Activated T-cell treated with anti-CD3 and anti-CD28 coated beads for 24 hours (primary cell): ENCODE data around the gene TBC1D14.

ENCODE experiments used
- DNase-seq: peaks from one replicate; pipeline ENCODE4 v3.0.0-alpha.2; 2020; ENCODE audit warnings: low read depth

The TBC1D14 gene

DNA sequence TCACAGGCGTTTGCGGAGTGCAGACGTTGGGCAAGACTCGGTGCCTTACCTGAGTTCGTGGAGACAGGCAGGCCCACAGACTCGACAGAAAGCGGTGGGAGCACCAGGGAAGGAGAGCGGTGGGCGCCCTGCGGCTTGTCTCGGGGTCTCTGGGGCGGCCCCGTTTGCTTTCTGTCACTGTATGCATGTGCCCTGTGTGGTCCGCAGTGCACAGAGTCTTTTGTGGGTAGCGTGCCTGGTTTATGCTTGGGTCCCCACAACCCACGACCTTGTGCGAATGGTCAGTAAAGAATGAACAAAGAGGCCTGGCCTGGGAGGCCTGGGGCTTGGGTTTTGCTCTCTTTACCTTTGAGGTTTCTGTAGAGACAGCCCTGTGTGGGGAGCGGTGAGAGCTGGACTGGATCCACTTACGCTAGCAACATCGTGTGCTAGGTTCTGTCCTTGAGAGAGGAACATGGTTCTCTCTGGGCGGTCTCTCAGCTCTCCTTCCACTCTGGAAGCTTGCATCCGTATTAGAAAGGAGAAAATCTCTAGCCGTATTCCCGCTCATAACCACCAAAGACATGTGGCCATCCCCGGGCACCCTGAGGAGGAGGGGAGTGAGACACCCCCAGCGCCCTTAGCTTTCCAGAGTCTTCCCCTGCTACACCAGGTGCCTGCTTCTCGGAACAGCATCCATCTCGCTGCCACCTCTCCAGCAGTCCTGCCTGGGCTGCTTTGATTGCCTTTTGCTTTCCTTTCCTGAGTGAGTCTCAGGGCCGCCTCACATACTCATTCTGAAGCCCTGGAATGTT lies 134.7 kb downstream of the TBC1D14 start:
- DNase-seq, result no peak

DNA sequence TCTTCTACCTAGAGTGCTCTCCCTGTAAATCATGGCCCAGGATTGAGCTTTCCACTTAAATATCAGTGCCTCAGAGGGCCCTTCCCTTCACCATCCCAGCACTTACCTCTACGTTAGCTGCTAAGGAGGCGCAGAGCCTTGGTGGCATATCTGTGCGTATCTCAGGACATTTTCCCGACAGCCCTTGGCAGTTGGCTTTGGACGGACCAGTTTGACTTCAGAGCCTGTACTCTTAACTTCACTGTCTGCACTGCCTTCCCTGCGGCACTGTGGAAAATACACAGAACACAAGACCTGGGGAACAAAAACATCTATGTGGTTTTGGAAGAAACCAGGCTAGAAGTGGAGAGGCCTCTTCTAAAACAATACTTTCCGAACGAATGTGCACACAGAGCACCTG lies 135.9 kb downstream of the TBC1D14 start:
- DNase-seq, result no peak

DNA sequence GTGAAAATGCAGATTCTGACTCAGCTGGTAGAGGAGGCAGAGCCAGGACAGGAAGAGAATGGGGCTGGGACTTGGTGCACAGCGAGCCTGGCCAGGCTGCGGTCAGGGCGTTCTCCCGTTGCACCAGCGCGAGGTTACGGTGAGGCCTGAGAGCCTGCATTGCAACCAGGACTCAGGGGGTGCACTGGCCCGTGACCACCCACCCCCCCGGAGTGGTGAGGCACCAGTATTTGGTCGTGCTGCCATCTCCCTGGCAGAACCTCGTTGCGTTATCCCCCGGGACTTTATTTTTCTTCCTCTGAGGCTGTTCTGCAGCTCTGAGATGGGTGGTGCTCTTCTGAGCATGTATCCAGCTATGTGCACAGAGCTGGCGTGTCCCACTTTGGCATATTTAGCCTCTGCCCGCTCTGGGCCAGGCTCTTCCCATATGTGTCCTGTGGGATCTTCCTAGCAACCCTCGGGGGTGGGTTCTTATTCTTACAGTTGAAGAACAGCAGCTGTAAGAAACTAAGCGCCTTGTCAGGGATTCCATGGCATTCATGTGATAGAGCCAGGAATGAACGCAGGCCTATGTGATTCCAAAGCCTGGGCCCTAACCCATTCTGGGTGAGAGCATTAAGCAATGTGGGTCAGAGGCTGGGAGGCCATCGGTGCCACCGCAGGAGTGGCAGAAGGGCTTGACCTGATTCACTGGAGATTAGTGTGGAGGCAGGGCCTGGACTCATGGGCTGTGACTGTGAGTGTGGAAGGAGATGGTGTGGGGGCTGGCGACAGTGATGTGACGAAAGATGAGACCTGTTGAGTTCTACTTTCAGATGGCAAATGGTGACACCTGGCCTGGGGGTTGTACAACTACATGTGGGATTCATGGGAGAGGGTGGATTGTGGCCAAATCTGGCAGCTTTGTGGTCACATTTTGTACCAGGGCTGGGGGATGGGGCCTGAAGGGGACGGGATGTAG lies 136.6 kb downstream of the TBC1D14 start:
- no peak for DNase-seq

DNA sequence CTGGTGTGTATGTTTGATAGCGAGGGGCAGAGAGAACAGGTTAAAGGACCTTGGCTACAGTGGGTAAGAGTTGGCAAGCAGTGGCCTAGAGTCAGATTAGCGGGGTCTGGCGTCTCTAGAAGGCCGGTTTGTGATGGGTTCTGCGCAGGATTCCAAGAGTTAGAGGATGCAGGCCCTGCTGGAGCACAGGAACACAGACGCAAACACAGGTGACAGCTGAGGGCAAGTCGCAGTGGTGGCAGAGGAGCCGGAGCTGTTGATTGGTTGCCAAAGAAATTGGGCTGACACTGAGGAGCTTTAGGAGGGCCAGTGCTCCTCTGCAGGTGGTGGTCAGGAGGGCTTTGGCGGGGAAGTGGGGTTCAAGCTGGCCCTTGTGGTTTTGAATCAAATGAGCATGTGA lies 137.3 kb downstream of the TBC1D14 start:
- no peak for DNase-seq

DNA sequence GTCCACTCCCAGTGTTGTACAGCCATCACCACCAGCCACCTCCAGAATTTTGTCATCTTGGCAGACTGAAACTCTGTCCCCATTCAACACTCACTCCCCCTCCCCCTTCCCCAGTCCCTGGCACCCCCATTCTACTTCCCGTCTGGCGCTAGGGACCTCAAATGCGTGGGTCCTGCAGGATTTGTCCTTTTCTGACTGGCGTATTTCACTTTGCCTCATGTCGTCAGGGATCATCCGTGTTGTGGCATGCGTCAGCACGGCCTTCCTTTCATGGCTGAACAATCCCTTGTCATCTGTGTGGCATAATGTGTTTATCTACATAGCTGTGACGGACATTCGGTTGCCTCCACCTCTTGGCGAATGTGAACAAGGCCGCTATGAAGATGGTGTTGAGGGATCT lies 139.0 kb downstream of the TBC1D14 start:
- no peak for DNase-seq

DNA sequence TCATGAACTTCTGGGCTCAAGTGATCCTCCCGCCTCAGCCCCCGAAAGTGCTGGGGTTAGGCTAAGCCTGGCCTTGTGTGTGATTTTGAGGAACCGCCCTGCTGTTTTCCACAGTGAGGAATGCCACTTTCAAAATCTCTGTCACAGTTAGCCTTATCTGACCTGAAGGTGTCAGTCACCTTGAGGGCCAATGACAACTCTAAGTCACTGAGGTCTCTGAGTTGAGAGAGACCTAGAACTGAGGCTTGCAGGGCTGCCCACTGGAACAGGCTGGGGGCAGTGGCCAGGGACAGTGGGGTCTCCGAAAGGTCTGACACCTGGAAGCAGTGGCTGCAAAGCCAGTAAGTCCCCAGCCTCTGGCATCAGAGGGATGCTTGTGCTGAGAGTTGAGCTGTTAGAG lies 139.7 kb downstream of the TBC1D14 start:
- no peak for DNase-seq

DNA sequence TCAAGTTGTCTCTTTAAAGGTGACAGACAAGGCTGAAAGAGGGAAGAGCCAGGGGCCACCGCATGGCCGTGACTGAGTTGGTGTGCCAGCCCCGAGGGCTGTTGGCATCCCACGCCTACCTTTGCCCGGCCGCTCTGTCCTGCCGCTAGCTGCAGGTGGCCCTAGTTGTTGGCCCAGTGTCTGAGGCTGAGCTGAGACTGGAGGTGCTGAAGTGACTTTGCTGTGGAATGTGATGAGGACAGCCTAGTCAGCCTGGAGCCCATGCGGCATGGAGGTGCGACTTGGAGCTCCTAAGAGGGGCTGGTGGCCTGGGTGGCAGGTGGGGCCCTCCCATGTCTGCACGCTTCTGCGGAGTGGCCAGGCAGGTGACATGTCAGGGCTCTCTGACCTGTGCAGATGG lies 140.1 kb downstream of the TBC1D14 start:
- no peak for DNase-seq

DNA sequence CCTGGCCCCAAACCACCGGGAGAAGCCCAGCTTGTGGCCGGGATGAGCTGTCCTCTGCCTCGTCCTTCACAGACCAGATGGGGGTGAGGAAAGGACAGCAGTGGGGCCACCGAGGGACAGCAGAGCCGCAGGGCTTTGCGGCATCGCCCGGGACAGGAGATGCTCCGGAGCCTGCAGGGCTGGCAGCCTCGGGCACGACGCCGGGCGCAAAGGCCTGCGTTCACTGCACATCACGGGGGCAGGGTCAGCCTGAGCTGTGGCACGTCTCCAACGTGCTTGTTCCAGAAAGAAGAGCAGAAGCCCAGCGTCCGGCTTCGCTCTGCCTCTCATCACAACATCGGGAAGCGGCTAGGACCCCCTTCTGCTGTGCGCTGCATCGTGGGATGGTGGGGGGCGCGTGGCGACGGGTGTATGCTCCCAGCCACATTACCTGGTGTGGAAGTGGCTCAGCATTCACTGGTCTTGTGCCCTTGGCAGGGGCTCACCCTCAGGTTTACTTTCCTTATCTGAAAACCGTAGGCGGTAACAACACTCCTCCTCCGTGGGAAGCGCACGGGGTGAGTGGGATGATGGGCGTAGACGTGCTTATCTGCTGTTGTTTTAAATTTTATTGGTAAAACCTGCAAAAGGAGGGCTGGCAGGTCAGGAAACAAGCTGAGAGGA lies 141.0 kb downstream of the TBC1D14 start:
- DNase-seq, result no peak

DNA sequence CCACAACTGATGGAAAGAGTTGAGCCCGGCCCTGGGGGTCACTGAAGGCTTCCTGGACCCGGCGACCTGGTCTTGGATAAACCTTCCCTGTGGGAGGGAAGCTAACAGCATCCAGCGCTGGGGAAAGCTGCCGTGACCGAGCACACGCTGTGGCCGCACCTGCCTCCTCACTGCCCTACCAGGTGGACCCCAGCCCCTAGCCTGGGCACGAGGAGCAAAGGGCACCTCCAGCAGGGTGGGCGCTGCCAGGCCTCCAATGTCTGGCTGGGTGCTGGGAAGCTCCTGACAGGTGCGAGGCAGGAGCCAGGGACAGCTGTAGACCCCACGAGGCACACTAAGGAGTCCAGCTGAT lies 141.5 kb downstream of the TBC1D14 start:
- DNase-seq, result no peak

DNA sequence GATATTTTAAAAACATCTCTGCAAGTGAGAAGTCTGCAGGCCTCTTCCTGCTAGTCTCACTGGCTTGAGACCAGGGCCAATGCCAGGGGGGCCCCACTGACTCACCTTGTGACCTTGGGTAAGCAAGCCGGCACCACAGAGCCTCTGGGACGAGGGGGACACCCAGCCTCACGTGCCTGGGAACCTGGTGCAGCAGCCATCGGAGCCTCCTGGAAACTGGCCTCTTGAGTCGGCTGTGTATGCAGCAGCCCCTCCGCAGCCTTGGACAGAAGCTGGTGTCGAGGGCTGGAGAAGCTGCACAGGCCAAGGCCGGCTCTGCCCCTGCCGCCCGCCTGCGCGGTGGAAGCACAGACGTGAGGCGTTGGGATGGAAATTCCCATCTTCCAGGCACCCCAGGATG lies 142.3 kb downstream of the TBC1D14 start:
- no peak for DNase-seq

DNA sequence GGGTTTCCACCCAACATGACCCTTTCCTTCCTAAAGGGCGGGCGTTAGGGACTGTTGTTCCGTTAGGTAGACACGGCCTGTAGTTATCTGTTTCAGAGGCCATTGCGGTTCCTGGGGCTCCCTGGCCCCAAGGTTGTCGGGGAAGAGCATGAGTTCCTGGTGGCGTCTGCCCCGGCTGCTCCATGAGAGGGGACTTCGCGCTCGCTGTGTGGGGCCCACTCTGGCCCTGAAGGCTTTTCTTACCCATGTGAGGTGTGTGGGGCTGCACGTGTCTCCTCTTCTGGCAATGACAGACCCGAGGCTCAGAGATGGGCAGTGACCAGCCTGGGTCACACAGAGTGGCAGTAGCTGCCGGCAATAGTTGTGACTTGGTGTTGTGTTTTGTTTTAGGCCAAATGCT lies 142.7 kb downstream of the TBC1D14 start:
- DNase-seq, result no peak

DNA sequence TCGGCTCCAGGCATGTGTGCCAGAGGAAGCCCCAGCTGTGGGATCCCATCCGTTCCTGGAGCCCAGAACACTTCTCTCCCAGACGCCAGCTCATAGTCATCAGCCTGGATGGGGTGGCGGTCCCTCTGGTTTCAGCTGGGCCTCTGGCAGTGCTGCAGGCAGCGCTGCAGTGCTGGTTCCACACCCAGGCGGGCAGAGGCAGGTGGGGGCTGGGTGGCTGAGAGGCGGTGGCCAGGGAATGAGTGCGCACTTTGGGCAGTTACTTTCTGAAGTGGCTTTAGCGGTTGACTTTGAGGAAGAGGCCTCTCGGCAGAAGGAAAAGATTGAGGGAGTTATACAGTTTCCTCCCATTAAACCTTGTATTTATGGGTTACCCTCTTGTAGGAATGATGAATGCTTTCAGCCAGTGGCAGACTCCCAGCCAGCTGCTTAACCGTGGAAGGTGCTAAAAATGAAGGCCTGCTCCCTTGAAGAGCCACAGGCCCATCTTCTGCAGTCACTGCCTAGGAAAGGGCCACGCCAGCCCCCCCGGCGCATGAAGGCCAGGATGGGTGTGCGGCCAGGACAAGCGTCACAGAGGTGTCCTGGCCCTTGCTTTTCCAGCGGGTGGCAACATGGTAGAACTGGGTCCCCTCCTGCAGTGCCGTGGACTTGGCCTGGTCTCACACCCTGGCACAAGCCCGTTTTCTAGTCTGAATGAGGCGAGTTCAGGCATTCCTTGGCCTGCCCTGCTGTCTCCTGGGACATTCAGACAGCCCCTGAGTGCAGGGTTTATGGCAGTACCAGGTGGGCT lies 143.5 kb downstream of the TBC1D14 start:
- no peak for DNase-seq

DNA sequence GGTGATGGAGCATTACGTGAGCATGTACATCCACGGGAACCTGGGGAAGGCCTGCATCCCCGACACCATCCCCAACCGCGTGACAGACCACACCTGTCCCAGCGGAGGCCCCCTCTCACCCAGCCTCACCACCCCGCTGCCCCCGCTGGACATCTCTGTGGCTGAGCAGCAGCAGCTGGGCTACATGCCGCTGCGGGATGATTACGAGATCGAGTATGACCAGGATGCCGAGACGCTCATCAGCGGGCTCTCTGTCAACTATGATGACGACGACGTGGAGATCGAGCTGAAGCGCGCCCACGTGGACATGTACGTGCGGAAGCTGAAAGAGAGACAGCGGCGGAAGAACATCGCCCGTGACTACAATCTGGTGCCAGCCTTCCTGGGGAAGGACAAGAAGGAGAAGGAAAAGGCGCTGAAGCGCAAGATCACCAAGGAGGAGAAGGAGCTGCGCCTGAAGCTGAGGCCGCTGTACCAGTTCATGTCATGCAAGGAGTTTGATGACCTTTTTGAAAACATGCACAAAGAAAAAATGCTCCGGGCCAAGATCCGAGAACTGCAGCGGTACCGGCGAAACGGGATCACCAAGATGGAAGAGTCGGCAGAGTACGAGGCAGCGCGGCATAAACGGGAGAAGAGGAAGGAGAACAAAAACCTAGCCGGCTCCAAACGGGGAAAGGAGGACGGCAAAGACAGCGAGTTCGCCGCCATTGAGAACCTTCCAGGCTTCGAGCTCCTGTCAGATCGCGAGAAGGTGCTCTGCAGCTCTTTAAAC lies 144.7 kb downstream of the TBC1D14 start:
- DNase-seq, result no peak

DNA sequence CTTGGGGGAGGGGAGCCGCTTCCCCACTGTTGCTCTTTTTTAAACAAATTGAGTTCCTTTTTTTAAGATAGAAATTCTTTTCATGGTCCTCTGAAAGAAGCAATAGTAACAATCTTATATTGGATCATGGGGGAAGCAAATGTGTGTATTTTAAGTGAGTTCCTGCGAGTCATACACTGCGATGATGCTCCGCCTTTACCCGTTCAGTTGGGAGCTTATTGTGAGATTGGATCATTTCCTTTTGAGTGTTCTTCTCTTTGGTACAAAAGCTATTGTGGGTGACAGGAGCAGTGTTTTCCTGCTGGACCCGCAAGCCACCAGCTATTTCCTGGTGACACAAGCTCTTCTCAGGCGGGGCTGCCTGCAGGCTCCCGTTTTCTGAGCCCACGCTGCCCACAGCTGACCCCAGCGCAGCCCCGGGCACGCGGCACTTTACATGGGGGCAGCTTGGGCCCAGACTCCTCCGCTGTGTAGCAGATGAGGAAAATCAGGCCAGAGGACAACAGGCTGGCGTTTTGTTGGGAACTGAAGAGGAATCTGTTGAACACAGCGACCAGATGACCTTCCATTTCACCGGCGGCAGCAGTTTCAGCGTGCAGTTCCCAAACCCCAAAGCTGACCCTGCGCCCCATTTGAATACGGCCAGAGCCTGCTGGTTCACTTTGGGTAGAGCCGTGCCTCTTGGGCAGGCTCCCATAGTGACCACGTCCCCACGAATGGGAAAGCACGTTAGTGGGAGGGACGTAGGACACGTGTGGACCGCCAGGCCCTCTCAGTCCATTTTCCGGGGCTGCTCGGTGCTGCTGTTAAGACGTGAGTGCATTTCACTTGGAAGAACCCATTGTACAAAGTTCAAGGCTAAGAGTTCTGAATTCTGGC lies 145.7 kb downstream of the TBC1D14 start:
- no peak for DNase-seq

DNA sequence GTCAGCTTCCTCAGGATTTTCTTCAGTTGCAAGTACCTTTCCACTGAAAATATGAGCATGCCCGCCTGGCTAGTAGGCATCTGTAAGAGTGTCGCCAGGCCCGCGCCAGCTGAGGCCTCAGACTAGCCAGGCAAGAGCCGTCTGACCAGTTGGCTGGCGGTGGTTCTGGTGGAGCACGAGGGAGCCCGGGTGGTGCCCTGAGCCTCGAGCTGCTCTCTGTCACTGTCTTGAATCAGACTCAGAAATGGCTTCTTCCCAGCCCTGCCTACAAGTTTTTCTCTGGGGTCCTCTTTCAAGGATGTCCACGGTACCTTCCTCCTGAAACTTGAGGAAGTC lies 146.3 kb downstream of the TBC1D14 start:
- DNase-seq, result no peak

DNA sequence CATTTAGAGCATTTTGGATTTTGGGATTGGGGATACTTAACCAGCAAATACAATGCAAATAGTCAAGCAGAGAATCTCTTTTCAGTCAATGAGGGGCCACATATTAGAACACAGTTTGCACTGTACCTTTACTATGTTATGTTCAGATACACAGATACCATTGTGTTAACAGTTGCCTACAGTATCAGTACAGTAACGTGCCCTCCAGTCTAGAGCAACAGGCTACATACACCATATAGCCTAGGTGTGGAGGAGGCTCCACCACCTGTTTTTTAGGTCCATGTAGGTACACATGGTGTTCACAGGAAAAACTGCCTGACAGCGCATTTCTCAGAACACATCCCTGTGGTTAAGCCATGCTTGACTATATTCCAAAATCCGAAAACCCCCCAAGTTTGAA lies 149.2 kb downstream of the TBC1D14 start:
- no peak for DNase-seq

DNA sequence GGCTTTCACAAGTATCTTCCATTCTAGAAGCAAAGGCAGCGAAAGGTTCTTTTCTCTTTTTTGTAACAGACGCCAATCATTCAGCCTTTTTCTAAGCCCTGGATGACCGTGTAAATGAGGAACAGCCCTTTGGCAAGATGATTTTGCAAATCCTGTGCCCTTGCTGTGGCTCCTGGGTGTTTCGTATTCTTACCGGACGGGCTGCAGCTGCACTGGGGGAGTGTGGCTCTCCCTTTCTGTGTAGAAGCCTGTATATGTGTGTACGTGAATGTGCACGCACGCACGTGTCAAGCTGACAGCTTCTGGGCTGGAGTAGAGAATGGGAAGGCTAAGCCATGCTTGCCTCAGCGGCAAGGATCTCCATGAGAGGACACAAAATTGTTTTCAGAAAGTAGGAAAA lies 150.0 kb downstream of the TBC1D14 start:
- DNase-seq, result no peak

DNA sequence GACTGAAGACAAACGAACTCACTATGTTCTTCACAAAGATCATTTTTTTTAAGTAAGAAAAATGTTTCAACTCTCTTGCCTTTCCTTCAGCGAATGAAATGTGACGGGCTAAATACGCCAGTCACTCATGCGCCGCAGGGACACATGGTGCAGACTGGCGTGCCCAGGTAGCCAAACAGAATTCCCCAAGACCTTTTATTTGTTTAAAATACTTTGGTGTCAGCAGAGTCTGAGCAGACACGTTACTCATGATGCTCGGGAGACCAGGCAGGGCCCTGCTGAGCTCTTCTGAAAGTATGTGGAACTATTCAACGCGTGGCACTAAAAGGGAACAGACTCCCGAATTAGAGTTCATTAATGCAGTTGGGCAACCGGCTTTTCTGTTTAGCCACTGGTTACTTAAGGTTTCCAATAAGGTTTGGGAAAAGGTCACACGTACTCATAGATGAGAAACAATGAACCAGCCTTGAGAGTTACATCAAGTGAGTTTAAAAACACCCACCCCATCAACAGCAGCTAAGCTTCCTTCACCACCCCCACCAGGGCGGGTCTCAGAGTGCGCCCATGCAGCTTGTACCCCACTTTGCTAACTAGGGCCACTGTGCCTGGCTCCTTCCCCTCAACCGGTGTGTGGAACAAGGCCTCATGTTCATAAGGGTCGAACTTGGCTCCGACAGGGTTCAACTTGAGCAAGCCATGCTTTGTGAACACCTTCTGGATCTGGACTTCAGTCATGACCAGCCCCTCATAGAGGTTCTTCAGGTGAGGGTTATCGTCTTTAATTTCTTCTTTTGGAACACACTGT lies 150.9 kb downstream of the TBC1D14 start:
- no peak for DNase-seq

DNA sequence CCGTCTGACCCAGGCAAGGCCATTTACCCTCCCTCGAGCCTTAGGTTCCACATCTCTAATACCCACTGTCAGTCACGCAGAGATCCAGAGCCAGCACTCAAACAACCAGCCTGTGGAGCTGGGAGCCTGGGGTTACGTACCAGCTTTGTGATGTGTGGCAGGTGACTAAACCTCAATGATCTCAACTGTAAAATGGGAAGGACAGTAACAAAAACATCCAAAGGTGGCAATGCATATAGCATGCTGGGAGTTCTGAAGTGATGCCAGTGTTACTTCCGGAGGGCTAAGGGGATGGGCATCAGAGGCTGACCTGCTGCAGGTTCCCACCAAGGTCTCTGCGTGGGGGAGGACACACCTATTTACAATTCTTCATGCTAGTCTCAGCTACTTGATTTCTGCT lies 152.2 kb downstream of the TBC1D14 start:
- DNase-seq, result no peak

DNA sequence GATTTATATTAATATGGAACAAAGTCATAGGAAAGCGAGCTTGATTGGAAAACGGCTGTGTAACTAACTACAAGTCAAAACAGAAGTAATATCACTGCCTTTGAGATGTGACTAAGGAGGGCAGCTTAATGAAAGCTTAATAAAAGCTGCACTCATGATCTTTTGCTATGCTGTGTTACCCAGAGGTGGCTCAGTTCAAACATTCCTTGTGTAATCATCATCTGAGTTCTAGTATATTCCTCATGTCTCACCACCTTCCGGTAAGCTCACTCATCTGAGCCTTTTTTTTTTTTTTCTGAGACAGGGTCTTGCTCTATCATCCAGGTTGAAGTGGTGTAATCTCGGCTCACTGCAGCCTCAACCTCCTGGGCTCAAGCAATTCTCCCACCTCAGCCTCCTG lies 153.2 kb downstream of the TBC1D14 start:
- no peak for DNase-seq
